GM13976 (cell line): ENCODE results near the gene MVB12B.

Source experiments
- DNase-seq: peaks from one replicate; pipeline ENCODE4 v3.0.0; 2012; ENCODE audit warnings: low spot score
- CTCF ChIP-seq: IDR thresholded peaks from 2 replicates; pipeline ENCODE4 v1.5.1; 2012; ENCODE audit warnings: borderline replicate concordance, mild to moderate bottlenecking; ENCODE audit not compliant: insufficient read depth; ENCODE audit errors: extremely low read depth, missing control alignments, control extremely low read depth
- in situ Hi-C: fragments of 300-500 bp; cut with MboI; formaldehyde crosslinking; loops from one replicate; pipeline ENCODE4 v1.12.0; 2022; ENCODE audit warnings: low sequenced_read_pairs, mixed read lengths, inconsistent platforms; ENCODE audit not compliant: unreplicated experiment

The MVB12B gene

GRCh38 chr9:126292736-126293521 is 33.7 kb upstream of the MVB12B start:
- no peak for DNase-seq
- in situ Hi-C loops = no loop called here
- no peak for TF ChIP-seq CTCF

- in situ Hi-C loops = no loop called here
- TF ChIP-seq CTCF = no peak
- no peak for DNase-seq
These were observed 33.1 kb upstream of the MVB12B start for GRCh38 chr9:126293522-126293889.

DNA sequence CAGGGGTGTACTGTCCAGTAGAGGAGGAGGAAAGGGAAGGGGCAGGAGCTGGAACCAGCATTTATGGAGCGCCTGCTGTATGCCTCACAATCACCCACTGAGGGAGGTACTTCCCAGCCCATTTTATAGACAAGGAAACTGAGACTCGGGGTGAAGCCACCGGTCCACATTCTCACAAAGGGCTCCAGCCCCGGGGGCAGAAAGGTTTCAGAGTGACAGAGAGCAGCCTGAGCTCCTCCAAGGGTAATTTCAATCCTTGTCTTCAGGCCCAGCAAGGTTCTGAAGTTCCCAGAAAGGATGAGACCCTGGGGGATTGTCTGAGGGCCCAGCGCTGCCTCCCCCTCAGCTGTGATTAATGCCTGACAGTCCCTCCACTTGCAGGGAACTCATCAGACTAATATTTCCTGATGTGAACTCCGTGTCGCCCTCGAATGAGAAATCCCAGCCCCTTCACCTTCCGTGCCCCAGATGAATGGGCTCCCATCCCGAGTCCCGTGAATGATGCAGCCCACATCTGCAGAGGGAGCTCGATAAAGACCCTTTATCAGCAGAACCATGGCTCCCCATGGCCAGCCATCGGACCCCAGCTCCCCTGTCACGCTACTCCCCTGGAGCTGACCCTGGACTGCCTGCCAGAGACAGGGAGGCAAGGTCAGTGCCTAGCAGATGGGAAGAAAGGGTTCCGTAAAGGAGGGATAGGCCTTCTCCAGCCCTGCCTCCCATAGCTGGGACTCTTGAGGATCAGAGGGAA is 32.1 kb upstream of the MVB12B start:
- TF ChIP-seq CTCF = no peak
- no peak for DNase-seq
- in situ Hi-C loops = no loop called here

DNA sequence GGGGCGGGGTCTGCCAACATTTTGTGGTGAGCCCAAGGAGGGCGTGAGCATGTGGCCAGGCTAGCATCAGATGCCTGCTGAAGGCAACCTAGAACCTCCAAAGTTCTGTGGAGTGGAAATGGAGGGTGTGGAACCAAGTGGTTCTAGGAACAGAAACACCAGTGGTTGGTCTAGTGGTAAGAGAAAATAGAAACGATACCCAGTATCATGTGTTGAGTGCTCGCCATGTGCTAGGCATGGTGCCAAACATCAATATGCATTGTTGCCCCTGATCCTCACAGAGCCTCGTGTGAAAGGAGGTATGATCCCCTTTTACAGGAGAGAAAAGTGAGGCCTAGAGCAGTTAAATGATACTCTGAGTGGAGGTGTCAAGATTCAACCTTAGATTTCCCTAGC is 31.5 kb upstream of the MVB12B start:
- DNase-seq = no peak
- TF ChIP-seq CTCF = no peak
- in situ Hi-C loops = no loop called here

DNA sequence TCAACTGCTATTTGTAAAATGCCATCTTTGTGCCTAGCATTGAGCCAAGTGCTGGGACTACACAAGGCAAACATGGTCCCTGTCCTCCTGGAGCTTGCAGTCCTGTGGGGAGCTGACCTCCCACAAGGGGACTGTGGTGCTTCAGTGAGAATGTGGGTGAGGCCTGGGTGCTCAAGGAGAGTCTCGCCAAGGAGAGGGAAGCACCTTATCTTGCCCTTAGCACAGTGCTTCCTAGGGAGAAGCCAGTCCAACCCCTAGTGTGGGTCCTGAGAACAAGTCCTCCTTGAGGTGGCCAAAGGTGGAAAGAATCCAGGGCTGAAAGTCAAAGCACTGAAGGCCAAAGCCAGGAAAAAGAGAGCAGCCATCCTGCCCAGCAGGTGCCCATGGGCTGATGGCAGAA is 31.1 kb upstream of the MVB12B start:
- no peak for DNase-seq
- in situ Hi-C loops = no loop called here
- TF ChIP-seq CTCF = no peak

DNA sequence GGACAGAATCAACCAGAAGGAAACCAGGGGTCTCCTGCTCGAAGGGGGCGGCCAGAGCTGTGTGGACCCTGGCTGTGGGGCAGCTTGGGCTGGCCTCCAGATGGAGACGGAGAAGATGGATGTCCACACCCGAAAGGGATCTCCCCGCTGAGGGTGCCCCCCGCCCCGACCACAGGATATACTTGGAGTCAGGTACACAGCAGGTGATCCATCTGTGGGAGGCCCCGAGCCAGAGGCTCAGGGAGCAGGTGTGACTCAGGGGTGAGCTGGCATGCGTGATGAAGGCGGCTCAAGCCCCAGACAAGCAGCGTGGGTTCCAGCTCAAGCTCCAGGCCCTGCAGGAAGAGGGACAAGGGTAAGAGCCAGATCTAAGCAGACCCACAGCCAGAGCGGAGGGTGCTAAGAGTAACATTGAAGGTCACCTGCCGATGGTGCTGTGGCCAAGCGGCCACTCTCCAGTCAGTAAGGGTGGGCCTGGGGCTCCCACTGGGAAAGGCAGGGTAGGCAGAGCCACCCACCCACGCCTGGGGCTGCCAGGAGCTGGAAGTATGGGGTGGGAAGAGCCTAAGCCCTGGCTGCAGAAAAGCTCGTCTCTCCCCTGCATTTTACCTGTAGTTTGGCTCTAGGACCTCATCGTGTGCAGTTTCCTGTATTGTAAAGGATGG is 30.6 kb upstream of the MVB12B start:
- DNase-seq = no peak
- TF ChIP-seq CTCF = no peak
- in situ Hi-C loops = no loop called here
